K562 (cell line): ENCODE results near the gene RNF114. TPM values are rescaled to one million over a fixed set of nuclear protein-coding genes. Genes with fewer than 3 reads are reported as not detected.

Experiments used
- ATAC-seq: fragments of 200-7000 bp; cut with Tn5 transposase; 3 replicates; pipeline ENCODE4 v1.9.1; 2020; ENCODE audit warnings: moderate library complexity
- BruUV-seq: library from RNA; stranded (reverse); fragments of 400-500 nt; replicated peaks from 2 replicates; lab custom pipeline; 2021; lab: Mats Ljungman, UMichigan
- CTCF ChIA-PET: fragments of 300-600 bp; formaldehyde crosslinking; extraction: SDS; loops from one replicate; lab custom pipeline; 2021; ENCODE audit warnings: low intra/inter-chr PET ratio; lab: Yijun Ruan, JAX
- POLR2A ChIA-PET: fragments of 300-600, 350-650 bp; sonication (Branson Sonifier 250); formaldehyde crosslinking; extraction: SDS; loops from one replicate; lab custom pipeline; 2021; ENCODE audit warnings: antibody characterized with exemption, inconsistent platforms; lab: Yijun Ruan, JAX
- DNase-seq, 4 experiments: peaks; one replicate each; pipeline versions ENCODE4 v3.0.0 to v3.0.0-alpha.2; 2011 to 2018; ENCODE audit warnings: low spot score in 3 of 4, mixed read lengths in 3 of 4; ENCODE audit errors: extremely low read depth in 1 of 4
- FAIRE-seq: peaks from 2 replicates; lab custom pipeline; 2011; peaks lifted over from hg19 to GRCh38; lab: Jason Lieb, UNC
- H2AFZ ChIP-seq: 2 replicates; pipeline ENCODE4 v1.6.0; 2011; ENCODE audit warnings: low read depth, low read length, control low read depth, inconsistent platforms
- H3K27ac ChIP-seq: fragments of 200-600 bp; 3 replicates; pipeline ENCODE4 v1.8.0; 2011; ENCODE audit warnings: low read depth, mild to moderate bottlenecking, control low read depth, inconsistent platforms, low read length, moderate library complexity, mixed read lengths; ENCODE audit errors: extremely low read depth
- H3K27me3 ChIP-seq, 2 experiments: fragments of 300-600 bp in 1 of 2; 2 replicates in 1 of 2; 3 replicates in 1 of 2; pipeline versions ENCODE4 v1.6.0 to v1.8.0; 2011; ENCODE audit warnings: inconsistent platforms in 2 of 2, low read length in 2 of 2, mild to moderate bottlenecking in 1 of 2, mixed read lengths in 1 of 2, moderate library complexity in 1 of 2; ENCODE audit not compliant: control insufficient read depth in 2 of 2, insufficient read depth in 2 of 2
- H3K36me3 ChIP-seq: fragments of 300-600 bp; 3 replicates; pipeline ENCODE4 v1.8.0; 2011; ENCODE audit warnings: mild to moderate bottlenecking, low read length, inconsistent platforms; ENCODE audit not compliant: control insufficient read depth, insufficient read depth
- H3K4me1 ChIP-seq, 2 experiments: fragments of 200-600 bp in 1 of 2; replicated peaks in 1 of 2; 2 replicates in 1 of 2; 3 replicates in 1 of 2; pipeline versions ENCODE4 v1.5.1 to v1.8.0; 2011; ENCODE audit warnings: inconsistent platforms in 2 of 2, low read length in 2 of 2, mild to moderate bottlenecking in 1 of 2, mixed read lengths in 1 of 2, moderate library complexity in 1 of 2; ENCODE audit not compliant: control insufficient read depth in 2 of 2, insufficient read depth in 2 of 2
- H3K4me2 ChIP-seq: 2 replicates; pipeline ENCODE4 v1.6.1; 2011; ENCODE audit warnings: low read length, control low read depth, inconsistent platforms, mixed read lengths; ENCODE audit not compliant: insufficient read depth
- H3K4me3 ChIP-seq: fragments of 200-600 bp; sonication (generic), shearing (Covaris generic); 2 replicates; pipeline ENCODE4 v1.5.1; 2016; ENCODE audit warnings: control low read depth, inconsistent platforms
- H3K79me2 ChIP-seq: fragments of 200-600 bp; 3 replicates; pipeline ENCODE4 v1.8.0; 2011; ENCODE audit warnings: low read length, inconsistent platforms; ENCODE audit not compliant: control insufficient read depth, insufficient read depth
- H3K9ac ChIP-seq, 2 experiments: 2 replicates each; pipeline versions ENCODE4 v1.6.0 to v1.6.1; 2011; ENCODE audit warnings: low read depth in 2 of 2, low read length in 2 of 2, control low read depth in 1 of 2, inconsistent platforms in 1 of 2, mild to moderate bottlenecking in 1 of 2, mixed read lengths in 1 of 2; ENCODE audit not compliant: insufficient read depth in 1 of 2
- H3K9me1 ChIP-seq: one replicate; pipeline ENCODE4 v1.6.0; 2011; ENCODE audit warnings: inconsistent platforms, mild to moderate bottlenecking, low read length, moderate library complexity; ENCODE audit not compliant: control insufficient read depth, insufficient read depth
- H3K9me3 ChIP-seq: replicated peaks from 2 replicates; pipeline ENCODE4 v1.5.1; 2011; ENCODE audit warnings: low read depth, low read length, inconsistent platforms; ENCODE audit not compliant: control insufficient read depth, insufficient read depth
- H4K20me1 ChIP-seq: replicated peaks from 2 replicates; pipeline ENCODE4 v1.6.1; 2011; ENCODE audit warnings: low read length, inconsistent platforms, mixed read lengths; ENCODE audit not compliant: control insufficient read depth, insufficient read depth
- ADNP ChIP-seq: fragments of 200-800 bp; sonication (Bioruptor generic); IDR thresholded peaks from 2 replicates; pipeline ENCODE4 v1.6.1; 2016; ENCODE audit warnings: missing genetic modification characterization, missing compliant biosample characterization
- ARNT ChIP-seq, 2 experiments: fragments of 450-650 bp; IDR thresholded peaks; 2 replicates each; pipeline ENCODE4 v1.6.1; 2016; ENCODE audit warnings: mild to moderate bottlenecking in 1 of 2
- BCOR ChIP-seq: fragments of 450-650 bp; IDR thresholded peaks from 2 replicates; pipeline ENCODE4 v1.6.1; 2016
- HDAC3 ChIP-seq: fragments of 450-650 bp; IDR thresholded peaks from 2 replicates; pipeline ENCODE4 v1.6.1; 2018; ENCODE audit warnings: borderline replicate concordance, mild to moderate bottlenecking, moderate library complexity; ENCODE audit not compliant: partially characterized antibody
- MAFG ChIP-seq: fragments of 450-650 bp; conservative IDR thresholded peaks from 2 replicates; pipeline ENCODE4 v1.6.1; 2016; ENCODE audit warnings: missing genetic modification characterization, missing compliant biosample characterization
- OTX1 ChIP-seq: fragments of 450-650 bp; formaldehyde crosslinking; IDR thresholded peaks from 2 replicates; pipeline ENCODE4 v1.4.0; 2022; ENCODE audit warnings: mild to moderate bottlenecking
- SMARCA5 ChIP-seq: fragments of 450-650 bp; IDR thresholded peaks from 2 replicates; pipeline ENCODE4 v1.6.1; 2016
- ZBTB40 ChIP-seq, 2 experiments: fragments of 450-650 bp in 1 of 2; sonication (generic) in 1 of 2; formaldehyde crosslinking in 1 of 2; IDR thresholded peaks; 2 replicates each; pipeline versions ENCODE4 v1.7.1 to v1.9.0; 2016 to 2022; ENCODE audit warnings: inconsistent platforms in 1 of 2, mild to moderate bottlenecking in 1 of 2, missing genetic modification reagents in 1 of 2
- ZNF75A ChIP-seq: fragments of 450-650 bp; formaldehyde crosslinking; IDR thresholded peaks from 2 replicates; pipeline ENCODE4 v1.4.0; 2020; ENCODE audit warnings: mild to moderate bottlenecking
- WGBS: fragments of 100-300 bp; shearing (Covaris generic); methylation state at CpG from one replicate; pipeline ENCODE4 v1.1.6; 2016; ENCODE audit warnings: low coverage, mixed read lengths; ENCODE audit not compliant: insufficient coverage; ENCODE audit errors: missing lambda C conversion rate; 5-methylcytosine and 5-hydroxymethylcytosine counted together
- in situ Hi-C: fragments of 300-500 bp; cut with MboI; formaldehyde crosslinking; loops from 4 replicates; pipeline ENCODE4 v1.15.0; 2018; ENCODE audit warnings: inconsistent platforms, mixed read lengths
- intact Hi-C: fragments of 100-400 bp; cut with micrococcal nuclease; formaldehyde crosslinking; loops from 2 replicates; pipeline ENCODE4 v1.14.2; 2022
- polyA plus RNA-seq, 8 experiments: library from polyadenylated mRNA; depleted of rRNA in 4 of 8; stranded (reverse) in 5 of 8; unstranded in 3 of 8; fragments of >200 nt; fragmentation: Nextera tagmentation in 2 of 8; fragmentation: Illumina TruSeq in 1 of 8; extraction: Ambion mirVana in 2 of 8; extraction: Trizol in 1 of 8; gene quantifications; 2 replicates each; pipeline versions ENCODE4 v1.2.1 to v1.2.3, GENCODE V29; 2011 to 2014; ENCODE audit warnings: inconsistent platforms in 1 of 8, missing spikeins in 1 of 8
- total RNA-seq, 7 experiments: library from RNA; depleted of rRNA in 6 of 7; stranded (reverse); fragments of >200 nt in 6 of 7; fragmentation: Illumina TruSeq in 2 of 7; extraction: Trizol in 2 of 7; gene quantifications; 2 replicates each; pipeline versions ENCODE4 v1.2.1 to v1.2.3, GENCODE V29; 2011 to 2021; ENCODE audit warnings: low replicate concordance in 1 of 7
- TF ChIP-seq, protein P1 (sequence below): sonication (generic); formaldehyde crosslinking; IDR thresholded peaks from 2 replicates; pipeline ENCODE4 v1.8.0; 2023; ENCODE audit warnings: mild to moderate bottlenecking, missing genetic modification reagents

Gene RNF114
- total and polyA plus RNA-seq, 9 of the 15 experiments (the other 6 are each of a cell fraction or from before 2014, with no cell fraction given), result 38.6 to 111 (median 62.6) TPM

DNA sequence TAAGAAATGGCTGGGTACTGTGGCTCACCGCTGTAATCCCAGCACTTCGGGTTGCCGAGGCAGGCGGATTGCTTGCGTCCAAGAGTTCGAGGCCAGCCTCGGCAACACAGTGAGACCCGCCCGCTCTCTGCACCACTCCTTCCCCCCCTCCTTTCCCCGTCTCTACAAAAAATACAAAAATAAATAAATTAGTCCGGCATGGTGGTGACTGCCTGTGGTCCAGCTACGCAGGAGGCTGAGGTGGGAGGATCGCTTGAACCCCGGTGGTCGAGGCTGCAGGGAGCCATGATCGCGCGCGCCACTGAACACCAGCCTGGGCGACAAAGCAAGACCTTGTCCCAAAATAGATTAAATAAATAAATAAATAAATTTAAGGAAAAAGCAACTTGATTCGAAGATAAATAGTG lies 448 bp upstream of the RNF114 start:
- no peak for FAIRE-seq
- peak in 1 of 4 experiments; percentile 44 for DNase-seq
- peaks cover 44% of the 10 kb centered on the region for H3K79me2 ChIP-seq
- intact Hi-C loops, result no loop called here
- WGBS, result 9% methylated on average over 19 of the region's 21 CpGs
- POLR2A ChIA-PET, result interaction anchor here (0.5 to 4.5 kb wide), 7 partner anchors 10 to 349 kb away, joined by 3 to 30 read pairs (median 3); partner anchors contain the start of gene SNAI1
- H2AFZ ChIP-seq, result peak overlapping the region; percentile 95
- peaks cover 20% of the 10 kb centered on the region; the same call in 1 of the 2 replicates for H4K20me1 ChIP-seq
- H3K4me2 ChIP-seq, result peak overlapping the region; percentile 76
- ATAC-seq, result peak; percentile 11
- H3K36me3 ChIP-seq, result peaks cover 21% of the 10 kb centered on the region
- H3K9me3 ChIP-seq, result no peaks in the 10 kb centered on the region
- H3K4me3 ChIP-seq, result peak overlapping the region; percentile 95
- H3K9ac ChIP-seq, result peak overlapping the region; percentile 91
- CTCF ChIA-PET, result interaction anchor here (0.9 kb wide), 1 partner anchor 254 kb away, joined by 3 read pairs; the partner anchor contains the start of gene CEBPB
- peaks cover 5% of the 10 kb centered on the region for H3K9me1 ChIP-seq
- no peaks in the 10 kb centered on the region for H3K27me3 ChIP-seq
- BruUV-seq, result TSS peak; percentile 63
- peaks cover 22 to 27% of the 10 kb centered on the region in 2 experiments for H3K4me1 ChIP-seq
- peak overlapping the region; percentile 82; the same call in 2 of the 3 replicates for H3K27ac ChIP-seq
- in situ Hi-C loops, result no loop called here
- TF ChIP-seq ADNP (tag) (peak; percentile 92), ZBTB40 (IDR thresholded peaks at IDR 0.05) (peak; percentile 34; the same call in 1 of the 2 replicates), ZBTB40 (CRISPR knock-in tag; IDR thresholded peaks at IDR 0.05) (no peak), OTX1 (no peak), ARNT (IDR thresholded peaks at IDR 0.05) (peak; percentile 8 to 22; a peak in 2 of 4 replicates), ZNF75A (CRISPR knock-in tag) (no peak), HDAC3 (peak; percentile 40), BCOR (peak; percentile 87), MAFG (tag) (no peak), SMARCA5 (0 out of 2 replicates have a peak, but pooled peaks have one; percentile 12)
- TF ChIP-seq, protein P1, sequence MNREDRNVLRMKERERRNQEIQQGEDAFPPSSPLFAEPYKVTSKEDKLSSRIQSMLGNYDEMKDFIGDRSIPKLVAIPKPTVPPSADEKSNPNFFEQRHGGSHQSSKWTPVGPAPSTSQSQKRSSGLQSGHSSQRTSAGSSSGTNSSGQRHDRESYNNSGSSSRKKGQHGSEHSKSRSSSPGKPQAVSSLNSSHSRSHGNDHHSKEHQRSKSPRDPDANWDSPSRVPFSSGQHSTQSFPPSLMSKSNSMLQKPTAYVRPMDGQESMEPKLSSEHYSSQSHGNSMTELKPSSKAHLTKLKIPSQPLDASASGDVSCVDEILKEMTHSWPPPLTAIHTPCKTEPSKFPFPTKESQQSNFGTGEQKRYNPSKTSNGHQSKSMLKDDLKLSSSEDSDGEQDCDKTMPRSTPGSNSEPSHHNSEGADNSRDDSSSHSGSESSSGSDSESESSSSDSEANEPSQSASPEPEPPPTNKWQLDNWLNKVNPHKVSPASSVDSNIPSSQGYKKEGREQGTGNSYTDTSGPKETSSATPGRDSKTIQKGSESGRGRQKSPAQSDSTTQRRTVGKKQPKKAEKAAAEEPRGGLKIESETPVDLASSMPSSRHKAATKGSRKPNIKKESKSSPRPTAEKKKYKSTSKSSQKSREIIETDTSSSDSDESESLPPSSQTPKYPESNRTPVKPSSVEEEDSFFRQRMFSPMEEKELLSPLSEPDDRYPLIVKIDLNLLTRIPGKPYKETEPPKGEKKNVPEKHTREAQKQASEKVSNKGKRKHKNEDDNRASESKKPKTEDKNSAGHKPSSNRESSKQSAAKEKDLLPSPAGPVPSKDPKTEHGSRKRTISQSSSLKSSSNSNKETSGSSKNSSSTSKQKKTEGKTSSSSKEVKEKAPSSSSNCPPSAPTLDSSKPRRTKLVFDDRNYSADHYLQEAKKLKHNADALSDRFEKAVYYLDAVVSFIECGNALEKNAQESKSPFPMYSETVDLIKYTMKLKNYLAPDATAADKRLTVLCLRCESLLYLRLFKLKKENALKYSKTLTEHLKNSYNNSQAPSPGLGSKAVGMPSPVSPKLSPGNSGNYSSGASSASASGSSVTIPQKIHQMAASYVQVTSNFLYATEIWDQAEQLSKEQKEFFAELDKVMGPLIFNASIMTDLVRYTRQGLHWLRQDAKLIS, result no peak
